ENCODE data around the gene STRN3. TPM values are rescaled to one million over a fixed set of nuclear protein-coding genes. Genes with fewer than 3 reads are reported as not detected.
"Not testable (repeated sequence)": the region's sequence is repeated elsewhere in the genome, so short reads cannot be mapped to it uniquely, and the experiment has no call there.

The STRN3 gene
- total and polyA plus RNA-seq, 7 donors = 13.9 to 79.7 (median 64.9) TPM

DNA sequence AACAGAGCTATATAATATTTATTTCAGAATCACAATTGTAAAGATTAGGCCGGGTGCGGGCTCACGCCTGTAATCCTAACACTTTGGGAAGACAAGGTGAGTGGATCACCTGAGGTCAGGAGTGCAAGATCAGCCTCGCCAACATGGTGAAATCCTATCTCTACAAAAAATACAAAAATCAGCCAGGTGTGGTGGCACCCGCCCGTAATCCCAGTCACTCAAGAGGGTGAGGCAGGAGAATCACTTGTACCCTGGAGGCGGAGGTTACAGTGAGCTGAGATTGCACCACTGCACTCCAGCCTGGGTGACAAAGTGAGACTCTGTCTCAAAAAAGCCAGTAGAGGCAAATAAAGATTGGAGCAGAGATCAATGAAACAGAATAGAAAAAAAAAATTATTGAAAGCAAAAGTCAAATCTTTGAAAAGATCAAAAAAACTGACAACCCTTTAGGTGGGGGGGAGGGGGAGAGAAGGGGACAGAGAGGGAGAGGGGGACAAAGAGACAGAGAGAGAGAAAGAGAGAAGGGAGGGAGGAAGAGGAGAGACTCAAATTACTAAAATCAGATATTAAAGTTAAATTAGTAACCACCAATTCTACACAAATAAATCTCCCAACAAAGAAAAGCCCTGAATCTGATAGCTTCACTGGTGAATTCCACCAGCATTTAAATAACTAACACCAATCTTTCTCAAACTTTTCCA lies 53.1 kb downstream of the STRN3 start:
- H3K27ac ChIP-seq = no peak overlapping the region
- TF ChIP-seq EP300 (IDR thresholded peaks at IDR 0.05) = no peak
- no peak for TF ChIP-seq POLR2AphosphoS5 (IDR thresholded peaks at IDR 0.05)
- no peak for TF ChIP-seq POLR2A (IDR thresholded peaks at IDR 0.05)
- TF ChIP-seq, protein P1, sequence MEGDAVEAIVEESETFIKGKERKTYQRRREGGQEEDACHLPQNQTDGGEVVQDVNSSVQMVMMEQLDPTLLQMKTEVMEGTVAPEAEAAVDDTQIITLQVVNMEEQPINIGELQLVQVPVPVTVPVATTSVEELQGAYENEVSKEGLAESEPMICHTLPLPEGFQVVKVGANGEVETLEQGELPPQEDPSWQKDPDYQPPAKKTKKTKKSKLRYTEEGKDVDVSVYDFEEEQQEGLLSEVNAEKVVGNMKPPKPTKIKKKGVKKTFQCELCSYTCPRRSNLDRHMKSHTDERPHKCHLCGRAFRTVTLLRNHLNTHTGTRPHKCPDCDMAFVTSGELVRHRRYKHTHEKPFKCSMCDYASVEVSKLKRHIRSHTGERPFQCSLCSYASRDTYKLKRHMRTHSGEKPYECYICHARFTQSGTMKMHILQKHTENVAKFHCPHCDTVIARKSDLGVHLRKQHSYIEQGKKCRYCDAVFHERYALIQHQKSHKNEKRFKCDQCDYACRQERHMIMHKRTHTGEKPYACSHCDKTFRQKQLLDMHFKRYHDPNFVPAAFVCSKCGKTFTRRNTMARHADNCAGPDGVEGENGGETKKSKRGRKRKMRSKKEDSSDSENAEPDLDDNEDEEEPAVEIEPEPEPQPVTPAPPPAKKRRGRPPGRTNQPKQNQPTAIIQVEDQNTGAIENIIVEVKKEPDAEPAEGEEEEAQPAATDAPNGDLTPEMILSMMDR (IDR thresholded peaks at IDR 0.05) = no peak
- no peak overlapping the region for H3K4me3 ChIP-seq
- intact Hi-C loops (cut with DNase I) = no loop called here
- no peaks in the 10 kb centered on the region for H3K36me3 ChIP-seq
- DNase-seq = no peak
- WGBS, 2 donors = 66 to 97% methylated on average over 7 of the region's 7 CpGs
- no peaks in the 10 kb centered on the region for H3K27me3 ChIP-seq
- H3K9me3 ChIP-seq = no peaks in the 10 kb centered on the region
- peaks cover 0 to 70% (median 51%) of the 10 kb centered on the region in 4 donors for H3K4me1 ChIP-seq

DNA sequence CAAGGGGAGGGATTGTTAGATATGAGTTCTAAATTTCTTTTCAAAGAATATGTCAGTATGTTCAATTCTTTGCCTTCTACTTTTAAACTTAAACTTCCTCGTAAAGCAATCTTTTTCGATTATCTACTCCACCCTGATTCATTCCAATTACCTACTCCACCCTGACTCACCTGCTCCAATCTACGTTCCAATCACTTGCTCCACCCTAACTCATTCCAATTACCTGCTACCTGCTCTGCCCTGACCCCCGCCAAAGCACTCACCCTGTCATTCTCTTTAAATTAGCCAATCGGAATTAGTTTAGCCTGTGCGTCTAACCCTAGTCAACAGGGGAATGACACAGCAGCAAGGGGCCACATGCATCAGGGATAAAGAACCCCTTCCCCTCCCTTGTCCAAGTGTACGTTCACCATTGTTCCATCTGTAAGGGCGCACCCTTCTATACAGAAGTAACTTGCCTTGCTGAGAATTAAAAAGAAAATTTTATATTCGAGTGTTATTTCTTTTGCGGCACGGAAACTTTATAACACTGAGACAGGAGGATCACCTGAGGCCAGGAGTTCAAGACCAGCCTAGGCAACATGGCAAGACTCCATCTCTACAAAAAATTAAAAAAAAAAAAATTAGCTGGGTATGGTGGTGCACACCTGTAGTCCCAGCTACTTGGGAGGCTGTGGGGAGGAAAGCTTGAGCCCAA lies 54.0 kb downstream of the STRN3 start:
- H3K27ac ChIP-seq; H3K36me3 ChIP-seq; DNase-seq; H3K9me3 ChIP-seq; intact Hi-C loops (cut with DNase I); H3K27me3 ChIP-seq; H3K4me3 ChIP-seq: not testable (repeated sequence)
- 65 to 90% methylated on average over 11 of the region's 11 CpGs for WGBS, 2 donors
- H3K4me1 ChIP-seq = peaks cover 0 to 70% (median 51%) of the 10 kb centered on the region in 4 donors

DNA sequence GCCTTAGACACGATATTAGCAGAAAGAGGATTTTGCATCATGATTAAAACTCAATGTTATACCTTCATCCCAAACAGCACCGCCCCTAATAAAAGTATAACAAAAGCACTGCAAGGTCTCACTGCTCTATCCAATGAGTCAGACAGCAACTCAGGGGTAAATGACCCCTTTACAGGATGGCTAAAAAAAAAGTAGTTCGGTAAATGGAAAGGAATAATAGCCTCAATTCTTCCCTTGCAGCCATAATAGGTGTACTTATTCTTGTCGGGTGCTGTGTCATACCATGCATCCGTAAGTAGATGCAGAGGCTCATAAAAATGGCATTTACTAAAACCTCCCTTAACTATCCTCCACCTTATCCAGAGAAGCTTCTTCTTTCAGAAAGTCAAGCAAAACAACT lies 54.6 kb downstream of the STRN3 start:
- Histone ChIP-seq H3K9me3 (peaks cover 0 to 8% (median 1%) of the 10 kb centered on the region in 4 donors), H3K27ac (no peak overlapping the region), H3K27me3 (no peaks in the 10 kb centered on the region), H3K36me3 (no peaks in the 10 kb centered on the region), H3K4me3 (no peak overlapping the region), H3K4me1 (peaks cover 0 to 68% (median 51%) of the 10 kb centered on the region in 4 donors)
- no peak for DNase-seq
- WGBS, 2 donors = 65 to 91% methylated on average over 5 of the region's 5 CpGs
- TF ChIP-seq POLR2A (IDR thresholded peaks at IDR 0.05) = no peak
- TF ChIP-seq, protein P1 (IDR thresholded peaks at IDR 0.05) = no peak
- TF ChIP-seq EP300 (IDR thresholded peaks at IDR 0.05) = no peak
- TF ChIP-seq POLR2AphosphoS5 (IDR thresholded peaks at IDR 0.05) = no peak
- intact Hi-C loops (cut with DNase I) = no loop called here

DNA sequence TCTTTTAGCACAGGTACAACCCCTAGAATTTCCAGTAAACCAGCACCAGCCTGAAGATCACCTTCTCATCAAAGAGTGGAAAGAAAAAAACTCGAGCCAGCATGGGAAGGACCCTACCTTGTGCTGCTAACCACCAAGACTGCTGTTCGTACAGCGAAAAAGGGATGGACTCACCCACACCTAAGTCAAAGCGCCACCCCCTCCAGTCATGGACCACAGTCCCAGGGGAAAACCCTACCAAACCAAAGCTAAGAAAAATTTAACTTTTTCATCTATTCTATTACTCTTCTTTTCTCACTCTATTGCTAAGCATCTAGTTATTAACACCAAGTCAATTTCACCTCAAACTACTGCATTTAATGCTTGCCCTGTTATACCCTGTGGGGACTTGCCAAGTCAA lies 56.4 kb downstream of the STRN3 start:
- intact Hi-C loops (cut with DNase I) = not testable (repeated sequence)
- WGBS, 2 donors = 81 to 85% methylated on average over 4 of the region's 4 CpGs

DNA sequence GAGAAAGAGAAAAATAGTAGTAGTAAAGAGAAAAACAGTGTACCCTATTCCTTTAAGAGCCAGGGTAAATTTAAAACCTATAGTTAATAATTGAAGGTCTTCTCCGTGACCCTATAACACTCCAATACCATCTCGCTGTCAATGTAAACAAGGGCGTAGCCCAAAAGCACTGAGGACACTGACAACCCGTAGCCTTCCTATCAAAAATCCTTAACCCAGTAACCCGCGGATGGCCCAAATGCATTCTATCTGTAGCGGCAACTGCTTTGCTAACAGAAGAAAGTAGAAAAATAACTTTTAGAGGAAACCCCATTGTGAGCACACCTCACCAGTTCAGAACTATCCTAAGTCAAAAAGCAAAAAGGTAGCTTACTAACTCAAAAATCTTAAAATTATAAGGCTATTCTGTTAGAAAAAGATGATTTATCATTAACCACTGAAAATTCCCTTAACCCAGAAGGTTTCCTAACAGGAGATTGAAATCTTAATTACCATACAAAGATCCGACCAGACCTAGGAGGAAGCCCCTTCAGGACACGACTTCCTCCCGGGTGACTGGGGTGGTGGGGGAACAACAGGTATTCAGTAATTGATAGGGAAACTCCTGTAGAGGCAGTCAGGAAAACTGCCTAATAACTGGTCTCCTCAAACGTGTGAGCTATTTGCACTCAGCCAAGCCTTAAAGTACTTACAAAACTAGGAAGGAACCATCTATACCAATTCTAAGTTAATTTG lies 58.6 kb downstream of the STRN3 start:
- intact Hi-C loops (cut with DNase I); H3K36me3 ChIP-seq; H3K27me3 ChIP-seq; DNase-seq; H3K4me3 ChIP-seq; H3K27ac ChIP-seq: not testable (repeated sequence)
- WGBS, 2 donors = 85 to 95% methylated on average over 11 of the region's 11 CpGs
- H3K4me1 ChIP-seq = peaks cover 0 to 31% (median 20%) of the 10 kb centered on the region in 4 donors
- H3K9me3 ChIP-seq = peaks cover 0 to 12% (median 5%) of the 10 kb centered on the region in 4 donors

More for the DNA sequence above, 56.4 kb downstream of the STRN3 start:
- H3K27ac ChIP-seq, H3K36me3 ChIP-seq, DNase-seq, H3K27me3 ChIP-seq, H3K4me3 ChIP-seq: not testable (repeated sequence)
- Histone ChIP-seq H3K9me3 (peaks cover 0 to 12% (median 5%) of the 10 kb centered on the region in 4 donors), H3K4me1 (peaks cover 0 to 50% (median 37%) of the 10 kb centered on the region in 4 donors)

Data from sigmoid colon (tissue), 7 donors.